Right ventricle myocardium superior (tissue), 1 donor: ENCODE results near the gene TMEM267. TPM values are rescaled to one million over a fixed set of nuclear protein-coding genes. Genes with fewer than 3 reads are reported as not detected.
"Not testable (repeated sequence)": the region's sequence is repeated elsewhere in the genome, so short reads cannot be mapped to it uniquely, and the experiment has no call there.

Source experiments
- ATAC-seq: fragments of 200-7000 bp; cut with Tn5 transposase; one replicate; pipeline ENCODE4 v1.9.1; 2020; ENCODE audit warnings: mild to moderate bottlenecking; ENCODE audit not compliant: poor library complexity
- DNase-seq: peaks from one replicate; pipeline ENCODE4 v3.0.0-alpha.2; 2020
- intact Hi-C: fragments of 100-400 bp; cut with DNase I; formaldehyde crosslinking; loops from one replicate; pipeline ENCODE4 v1.11.2; 2022
- long read RNA-seq: library from polyadenylated mRNA; unstranded; transcript quantifications from one replicate; pipeline ENCODE4 v2.0.0, GENCODE V29; 2021
- total RNA-seq: library from RNA; stranded (reverse); fragmentation: NEBNext Ultra II Directional; extraction: Animal tissue kit (Norgen Biotek cat#: 25700); gene quantifications from one replicate; pipeline ENCODE4 v1.2.1, GENCODE V29; 2021
- donor health status: DM: no; HTN: yes; CAD: no; lungs with severe emphysema.

Gene TMEM267
- total RNA-seq: 6.2 TPM
- long read RNA-seq, transcript TMEM267-201 (3 exons, 2,338 nt): major isoform, 16 of 21 reads
- long read RNA-seq, partial matches to known transcripts: 0 of 21 reads
- long read RNA-seq, other reads (novel, unspliced or antisense): 4 of 21 reads

GRCh38 chr5:43483298-43484105, at the start of gene TMEM267:
TMEM267 (minus strand) TSS chr5:43483865; CDS start chr5:43453969, 29,896 bp downstream.
- DNase-seq: peak; percentile 96
- ATAC-seq: peak; percentile 98
- intact Hi-C loops: loop anchor here (5.0 kb wide), 1 partner anchor 171 kb away; the partner anchor contains the start of gene HMGCS1

GRCh38 chr5:43530648-43531047, 47.0 kb upstream of the TMEM267 start:
- intact Hi-C loops: no loop called here
- DNase-seq: no peak
- ATAC-seq: no peak

GRCh38 chr5:43523662-43524072, 40.0 kb upstream of the TMEM267 start:
- ATAC-seq: no peak
- intact Hi-C loops: no loop called here
- DNase-seq: no peak

- intact Hi-C loops: no loop called here
- DNase-seq: no peak
- ATAC-seq: no peak
These were observed 37.0 kb upstream of the TMEM267 start for GRCh38 chr5:43520615-43521014.

- ATAC-seq: no peak
- intact Hi-C loops: no loop called here
- DNase-seq: no peak
These were observed 32.0 kb upstream of the TMEM267 start for GRCh38 chr5:43515678-43516048.

GRCh38 chr5:43514816-43515677, 31.4 kb upstream of the TMEM267 start, which contains the start of gene C5orf34:
C5orf34 (minus strand) TSS chr5:43515148; CDS start chr5:43509339, 5,809 bp downstream.
- intact Hi-C loops: no loop called here
- ATAC-seq (peak; percentile 100), DNase-seq (peak; percentile 97)

- intact Hi-C loops: no loop called here
- no peak for DNase-seq
- no peak for ATAC-seq
These were observed 30.8 kb upstream of the TMEM267 start for GRCh38 chr5:43514471-43514815.

- no peak for ATAC-seq
- intact Hi-C loops: no loop called here
These were observed 30.4 kb upstream of the TMEM267 start for GRCh38 chr5:43514025-43514424.

GRCh38 chr5:43511062-43511461, 27.4 kb upstream of the TMEM267 start:
- ATAC-seq, intact Hi-C loops: not testable (repeated sequence)
- peak; percentile 32 for DNase-seq

More at GRCh38 chr5:43514025-43514424, 30.4 kb upstream of the TMEM267 start:
- DNase-seq: no peak

GRCh38 chr5:43498581-43498980, 14.9 kb upstream of the TMEM267 start:
- DNase-seq (no peak), ATAC-seq (no peak)
- intact Hi-C loops: no loop called here

GRCh38 chr5:43497311-43498104, 13.8 kb upstream of the TMEM267 start:
- DNase-seq (no peak), ATAC-seq (no peak)
- intact Hi-C loops: no loop called here

- intact Hi-C loops: no loop called here
- no peak for DNase-seq
- no peak for ATAC-seq
These were observed 7.7 kb upstream of the TMEM267 start for GRCh38 chr5:43491326-43491725.

- DNase-seq: no peak
- no peak for ATAC-seq
- intact Hi-C loops: no loop called here
These were observed 2.7 kb upstream of the TMEM267 start for GRCh38 chr5:43486353-43486752.

- DNase-seq (no peak), ATAC-seq (no peak)
- intact Hi-C loops: no loop called here
These were observed 1.7 kb upstream of the TMEM267 start for GRCh38 chr5:43485406-43485805.

- intact Hi-C loops: loop anchor here (5.0 kb wide), 1 partner anchor 172 kb away; the partner anchor contains the start of gene HMGCS1
- ATAC-seq (peak; percentile 85), DNase-seq (peak; percentile 80)
These were observed 613 bp upstream of the TMEM267 start for GRCh38 chr5:43484106-43484849.

GRCh38 chr5:43482490-43483297, 971 bp downstream of the TMEM267 start:
- DNase-seq (no peak), ATAC-seq (no peak)
- intact Hi-C loops: loop anchor here (5.0 kb wide), 1 partner anchor 170 kb away; the partner anchor contains the start of gene HMGCS1
